Right atrium auricular region (tissue), 2 donors: ENCODE results near the gene EPB41. TPM values are rescaled to one million over a fixed set of nuclear protein-coding genes. Genes with fewer than 3 reads are reported as not detected.

Source experiments
- DNase-seq: peaks from one replicate; pipeline ENCODE4 v3.0.0-alpha.2; 2019; ENCODE audit warnings: low spot score
- H3K27ac ChIP-seq, 2 donors: fragments of 200-600 bp; sonication (generic); 1 replicate in 1 of 2; 2 replicates in 1 of 2; pipeline ENCODE4 v1.5.1; 2016 to 2019
- H3K27me3 ChIP-seq, 2 donors: fragments of 200-600 bp; sonication (generic); one replicate each; pipeline versions ENCODE4 v1.5.1 to v1.6.0; 2017 to 2019
- H3K36me3 ChIP-seq: fragments of 200-600 bp; sonication (generic); one replicate; pipeline ENCODE4 v1.5.1; 2016
- H3K4me1 ChIP-seq, 2 donors: fragments of 200-600 bp; sonication (generic); one replicate each; pipeline versions ENCODE4 v1.5.1 to v1.6.0; 2017 to 2019
- H3K4me3 ChIP-seq, 2 donors: fragments of 200-600 bp; sonication (generic); 1 replicate in 1 of 2; 2 replicates in 1 of 2; pipeline ENCODE4 v1.5.1; 2017 to 2019; ENCODE audit warnings: mild to moderate bottlenecking in 1 of 2, moderate library complexity in 1 of 2
- H3K9me3 ChIP-seq, 2 donors: fragments of 200-600 bp; sonication (generic); one replicate each; pipeline ENCODE4 v1.5.1; 2019
- total RNA-seq, 2 donors: library from RNA; depleted of rRNA; stranded (reverse); fragments of >200 nt; gene quantifications; one replicate each; pipeline ENCODE4 v1.1.0, GENCODE V29; 2016
- TF ChIP-seq, protein P1 (sequence below), 2 donors: fragments of 200-600 bp; sonication (generic); IDR thresholded peaks; one replicate each; pipeline ENCODE4 v1.5.1; 2019; ENCODE audit warnings: antibody characterized with exemption in 2 of 2

Gene EPB41
- total RNA-seq, 2 donors from 2014 or later: 19.1 to 25.4 TPM

DNA sequence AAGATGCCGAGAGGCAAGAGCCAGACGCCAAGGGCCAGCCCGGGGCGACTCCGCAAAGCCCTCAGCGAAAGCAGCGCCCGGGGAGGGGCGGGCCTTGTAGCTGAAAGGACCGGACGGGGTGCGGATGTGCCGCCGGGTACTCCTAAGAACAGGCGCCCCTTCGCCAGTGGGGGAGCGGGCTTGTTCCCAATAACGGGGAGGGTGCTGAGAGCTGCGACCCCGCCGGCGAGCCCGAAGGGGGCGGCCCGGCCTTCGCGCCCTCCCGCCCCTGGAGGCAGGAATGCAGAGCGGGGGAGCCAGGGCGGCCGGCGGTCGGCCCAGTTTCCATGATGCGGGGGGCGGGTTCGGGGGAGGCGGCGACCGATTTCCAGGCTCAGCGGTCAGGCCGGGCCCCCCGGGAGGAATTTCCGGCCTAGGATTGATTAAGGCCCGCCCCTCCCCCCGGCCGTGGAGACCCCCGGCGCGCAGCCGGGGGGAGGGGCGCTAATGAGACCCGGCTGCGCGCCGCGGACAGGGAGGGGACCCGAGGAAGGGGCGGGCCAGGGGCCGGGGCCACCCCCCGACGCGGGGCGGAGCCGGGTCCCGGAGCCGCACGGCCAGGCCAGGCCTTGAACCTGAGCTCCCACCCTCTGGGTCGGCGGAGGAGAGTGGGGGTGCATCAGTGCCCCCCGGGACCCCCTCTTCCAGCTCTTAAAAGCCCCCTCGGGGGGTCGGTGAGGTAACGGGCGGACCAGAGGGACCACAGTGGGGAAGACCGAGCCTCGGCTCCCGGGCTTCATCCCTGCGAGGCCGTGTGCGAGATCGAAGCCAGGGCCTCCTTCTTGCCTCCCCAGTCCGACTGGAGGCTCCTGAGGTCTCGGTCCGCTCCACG is 210.2 kb downstream of the EPB41 start:
- peak; percentile 84 for DNase-seq
- peaks cover 0 to 14% of the 10 kb centered on the region in 2 donors for H3K27me3 ChIP-seq
- H3K27ac ChIP-seq: peak overlapping the region; percentile 90
- peaks cover 0 to 41% of the 10 kb centered on the region in 2 donors for H3K4me1 ChIP-seq
- no peaks in the 10 kb centered on the region for H3K9me3 ChIP-seq
- peak overlapping the region; percentile 53 to 79 for H3K4me3 ChIP-seq
- no peaks in the 10 kb centered on the region for H3K36me3 ChIP-seq
- TF ChIP-seq, protein P1, sequence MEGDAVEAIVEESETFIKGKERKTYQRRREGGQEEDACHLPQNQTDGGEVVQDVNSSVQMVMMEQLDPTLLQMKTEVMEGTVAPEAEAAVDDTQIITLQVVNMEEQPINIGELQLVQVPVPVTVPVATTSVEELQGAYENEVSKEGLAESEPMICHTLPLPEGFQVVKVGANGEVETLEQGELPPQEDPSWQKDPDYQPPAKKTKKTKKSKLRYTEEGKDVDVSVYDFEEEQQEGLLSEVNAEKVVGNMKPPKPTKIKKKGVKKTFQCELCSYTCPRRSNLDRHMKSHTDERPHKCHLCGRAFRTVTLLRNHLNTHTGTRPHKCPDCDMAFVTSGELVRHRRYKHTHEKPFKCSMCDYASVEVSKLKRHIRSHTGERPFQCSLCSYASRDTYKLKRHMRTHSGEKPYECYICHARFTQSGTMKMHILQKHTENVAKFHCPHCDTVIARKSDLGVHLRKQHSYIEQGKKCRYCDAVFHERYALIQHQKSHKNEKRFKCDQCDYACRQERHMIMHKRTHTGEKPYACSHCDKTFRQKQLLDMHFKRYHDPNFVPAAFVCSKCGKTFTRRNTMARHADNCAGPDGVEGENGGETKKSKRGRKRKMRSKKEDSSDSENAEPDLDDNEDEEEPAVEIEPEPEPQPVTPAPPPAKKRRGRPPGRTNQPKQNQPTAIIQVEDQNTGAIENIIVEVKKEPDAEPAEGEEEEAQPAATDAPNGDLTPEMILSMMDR (IDR thresholded peaks at IDR 0.05): peak; percentile 83 to 89

- Histone ChIP-seq H3K9me3 (no peaks in the 10 kb centered on the region), H3K4me3 (peak overlapping the region; percentile 53 to 79), H3K36me3 (no peaks in the 10 kb centered on the region), H3K27me3 (peaks cover 0 to 14% of the 10 kb centered on the region in 2 donors), H3K4me1 (peaks cover 0 to 41% of the 10 kb centered on the region in 2 donors), H3K27ac (peak overlapping the region; percentile 90)
- TF ChIP-seq, protein P1 (IDR thresholded peaks at IDR 0.05): no peak
- no peak for DNase-seq
These were observed 210.9 kb downstream of the EPB41 start for GRCh38 chr1:29125237-29125641.

DNA sequence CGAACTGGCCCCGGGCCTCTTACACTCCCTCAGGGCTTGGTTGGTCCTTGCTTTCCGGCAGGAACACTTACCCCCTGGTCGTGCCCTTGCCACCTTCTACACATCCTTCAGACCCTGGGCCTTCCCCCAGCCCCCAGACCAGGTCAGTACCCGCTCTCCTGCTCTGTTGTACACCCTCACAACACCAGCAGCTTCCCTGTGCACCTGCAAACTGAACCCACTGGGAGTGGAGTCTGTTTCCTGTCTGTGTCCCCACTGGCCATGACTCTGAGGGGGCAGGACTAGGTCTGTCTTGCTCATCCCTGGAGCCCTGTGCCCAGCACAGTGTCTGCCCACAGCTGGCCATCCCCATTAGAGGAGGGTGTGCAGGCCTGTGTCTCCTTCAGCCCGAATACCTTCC is 211.4 kb downstream of the EPB41 start:
- Histone ChIP-seq H3K36me3 (no peaks in the 10 kb centered on the region), H3K4me1 (peaks cover 0 to 41% of the 10 kb centered on the region in 2 donors), H3K27me3 (peaks cover 0 to 14% of the 10 kb centered on the region in 2 donors), H3K9me3 (no peaks in the 10 kb centered on the region), H3K4me3 (no peak overlapping the region), H3K27ac (peak overlapping the region in 1 of 2 donors; percentile 90)
- TF ChIP-seq, protein P1 (IDR thresholded peaks at IDR 0.05): no peak
- DNase-seq: no peak

DNA sequence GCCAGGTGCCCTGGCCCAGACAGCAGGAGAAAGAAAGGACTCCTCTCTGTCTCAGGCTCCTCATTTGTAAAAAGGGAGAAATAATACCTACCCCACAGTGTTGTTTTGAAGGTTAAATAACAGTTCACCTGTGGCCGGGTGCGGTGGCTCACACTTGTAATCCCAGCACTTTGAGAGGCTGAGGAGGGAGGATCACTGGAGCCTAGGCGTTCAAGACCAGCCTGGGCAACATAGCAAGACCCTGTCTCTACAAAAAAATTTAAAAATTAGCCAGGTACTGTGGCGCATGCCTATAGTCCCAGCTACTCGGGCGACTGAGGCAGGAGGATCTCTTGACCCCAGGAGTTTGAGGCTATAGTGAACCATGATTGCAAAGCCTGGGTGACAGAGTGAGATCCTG is 211.8 kb downstream of the EPB41 start:
- TF ChIP-seq, protein P1 (IDR thresholded peaks at IDR 0.05): no peak
- no peaks in the 10 kb centered on the region for H3K9me3 ChIP-seq
- H3K4me3 ChIP-seq: no peak overlapping the region
- H3K27me3 ChIP-seq: peaks cover 0 to 14% of the 10 kb centered on the region in 2 donors
- no peak for DNase-seq
- H3K4me1 ChIP-seq: peaks cover 0 to 40% of the 10 kb centered on the region in 2 donors
- H3K36me3 ChIP-seq: no peaks in the 10 kb centered on the region
- no peak overlapping the region for H3K27ac ChIP-seq

- no peaks in the 10 kb centered on the region for H3K27me3 ChIP-seq
- H3K9me3 ChIP-seq: no peaks in the 10 kb centered on the region
- H3K36me3 ChIP-seq: no peaks in the 10 kb centered on the region
- no peak overlapping the region for H3K27ac ChIP-seq
- no peak overlapping the region for H3K4me3 ChIP-seq
- TF ChIP-seq, protein P1 (IDR thresholded peaks at IDR 0.05): no peak
- DNase-seq: no peak
- H3K4me1 ChIP-seq: peaks cover 0 to 20% of the 10 kb centered on the region in 2 donors
These were observed 214.4 kb downstream of the EPB41 start for GRCh38 chr1:29128739-29129138.
